Tibial nerve (tissue), 4 donors: ENCODE data around the gene CST5. TPM values are rescaled to one million over a fixed set of nuclear protein-coding genes. Genes with fewer than 3 reads are reported as not detected.
"Not testable (repeated sequence)": the region's sequence is repeated elsewhere in the genome, so short reads cannot be mapped to it uniquely, and the experiment has no call there.

Source experiments
- DNase-seq, 2 donors: peaks; one replicate each; pipeline ENCODE4 v3.0.0-alpha.2; 2019; ENCODE audit warnings: low spot score in 2 of 2
- H3K27ac ChIP-seq, 4 donors: fragments of 200-600 bp; sonication (generic) in 3 of 4; one replicate each; pipeline ENCODE4 v1.5.1; 2017 to 2019; ENCODE audit warnings: mild to moderate bottlenecking in 1 of 4
- H3K27me3 ChIP-seq, 2 donors: fragments of 200-600 bp; sonication (generic) in 1 of 2; one replicate each; pipeline versions ENCODE4 v1.5.1 to v1.6.0; 2017 to 2019
- H3K36me3 ChIP-seq, 3 donors: fragments of 200-600 bp; sonication (generic); one replicate each; pipeline ENCODE4 v1.5.1; 2018 to 2019
- H3K4me1 ChIP-seq, 4 donors: fragments of 200-600 bp; sonication (generic) in 3 of 4; one replicate each; pipeline ENCODE4 v1.5.1; 2017 to 2019
- H3K4me3 ChIP-seq, 4 donors: fragments of 200-600 bp; sonication (generic) in 3 of 4; one replicate each; pipeline ENCODE4 v1.5.1; 2017 to 2019; ENCODE audit warnings: mild to moderate bottlenecking in 1 of 4, moderate library complexity in 1 of 4
- H3K9me3 ChIP-seq, 4 donors: fragments of 200-600 bp; sonication (generic) in 3 of 4; one replicate each; pipeline ENCODE4 v1.5.1; 2017 to 2019
- CTCF ChIP-seq, 5 experiments: fragments of 200-600 bp in 3 of 5; fragments of 450-650 bp in 2 of 5; sonication (generic) in 3 of 5; IDR thresholded peaks; one replicate each; pipeline ENCODE4 v1.5.1; 2016 to 2019; ENCODE audit warnings: antibody characterized with exemption in 5 of 5, mild to moderate bottlenecking in 3 of 5, moderate library complexity in 2 of 5
- EP300 ChIP-seq, 2 donors: sonication (generic); formaldehyde crosslinking; IDR thresholded peaks; one replicate each; pipeline ENCODE4 v1.6.1; 2017; ENCODE audit warnings: antibody characterized with exemption in 2 of 2, mild to moderate bottlenecking in 1 of 2
- POLR2A ChIP-seq, 2 donors: fragments of 450-650 bp; IDR thresholded peaks; one replicate each; pipeline ENCODE4 v1.6.1; 2017; ENCODE audit warnings: antibody characterized with exemption in 2 of 2, mild to moderate bottlenecking in 2 of 2, moderate library complexity in 2 of 2
- WGBS, 2 donors: methylation state at CpG; one replicate each; pipeline ENCODE4 v1.1.5; 2018; 5-methylcytosine and 5-hydroxymethylcytosine counted together
- total RNA-seq, 4 donors: library from RNA; depleted of rRNA; stranded (reverse); fragments of >200 nt; gene quantifications; one replicate each; pipeline ENCODE4 v1.1.0, GENCODE V29; 2016

The CST5 gene
- total RNA-seq, 4 donors from 2014 or later: not detected

GRCh38 chr20:23920408-23921325, 41.1 kb upstream of the CST5 start:
- Histone ChIP-seq H3K4me1 (peaks cover 0 to 28% (median 5%) of the 10 kb centered on the region in 4 donors), H3K9me3 (no peaks in the 10 kb centered on the region), H3K36me3 (no peaks in the 10 kb centered on the region), H3K27ac (peak overlapping the region in 2 of 4 donors; percentile 35 to 66), H3K4me3 (no peak overlapping the region), H3K27me3 (no peaks in the 10 kb centered on the region)
- no peak for TF ChIP-seq CTCF (IDR thresholded peaks at IDR 0.05)
- no peak for DNase-seq
- 42 to 50% methylated on average over 5 of the region's 5 CpGs for WGBS, 2 donors

- H3K9me3 ChIP-seq: no peaks in the 10 kb centered on the region
- no peaks in the 10 kb centered on the region for H3K27me3 ChIP-seq
- no peak overlapping the region for H3K4me3 ChIP-seq
- H3K27ac ChIP-seq: no peak overlapping the region
- no peaks in the 10 kb centered on the region for H3K36me3 ChIP-seq
- H3K4me1 ChIP-seq: peaks cover 0 to 28% (median 5%) of the 10 kb centered on the region in 4 donors
- WGBS, 2 donors: 71 to 100% methylated on average over 2 to 4 of the region's 4 CpGs
- no peak for DNase-seq
- no peak for TF ChIP-seq POLR2A (IDR thresholded peaks at IDR 0.05)
- TF ChIP-seq CTCF (IDR thresholded peaks at IDR 0.05): no peak
- TF ChIP-seq EP300 (IDR thresholded peaks at IDR 0.05): no peak
Measured at GRCh38 chr20:23918896-23919295, 39.3 kb upstream of the CST5 start.

DNA sequence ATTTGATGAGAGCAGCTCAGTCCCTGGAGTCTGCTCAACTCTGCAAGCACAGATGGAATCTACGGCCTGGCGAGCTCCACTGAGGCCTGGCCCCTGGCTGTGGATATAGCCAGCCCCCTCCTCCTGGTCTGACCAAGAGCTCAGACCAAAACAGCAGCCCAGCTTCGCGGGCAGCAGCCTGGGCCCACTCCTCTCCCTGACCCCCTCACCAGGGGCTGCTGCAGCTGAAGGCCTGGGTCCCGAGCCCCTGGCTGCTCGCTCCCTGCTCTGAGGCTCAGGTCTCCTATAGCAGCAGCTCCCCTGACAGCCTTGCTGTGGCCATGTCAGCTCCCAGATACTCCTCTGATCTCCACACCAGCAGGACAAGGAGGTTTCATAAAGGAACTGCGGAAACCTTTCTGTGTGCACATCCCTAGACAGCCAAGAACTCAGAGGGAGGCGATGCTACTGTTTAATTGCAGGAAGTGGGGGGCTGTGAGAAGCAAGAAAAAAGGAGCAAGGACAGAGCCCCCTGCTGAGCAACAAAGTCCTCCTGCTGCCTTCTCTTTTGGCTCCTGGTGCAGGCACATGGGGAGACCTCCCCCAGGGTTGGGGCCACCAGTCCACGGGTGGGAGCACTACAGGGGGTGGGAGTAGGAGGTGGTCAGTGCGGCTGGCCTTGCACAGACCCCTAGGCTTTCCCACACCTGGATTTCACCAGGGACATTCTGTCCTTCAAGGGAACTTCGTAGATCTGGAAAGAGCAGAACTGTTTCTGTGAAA, 38.7 kb upstream of the CST5 start:
- Histone ChIP-seq H3K36me3 (no peaks in the 10 kb centered on the region), H3K4me1 (peaks cover 0 to 28% (median 5%) of the 10 kb centered on the region in 4 donors), H3K4me3 (no peak overlapping the region), H3K27me3 (no peaks in the 10 kb centered on the region), H3K27ac (no peak overlapping the region), H3K9me3 (no peaks in the 10 kb centered on the region)
- no peak for DNase-seq
- TF ChIP-seq CTCF (IDR thresholded peaks at IDR 0.05) (no peak), EP300 (IDR thresholded peaks at IDR 0.05) (no peak), POLR2A (IDR thresholded peaks at IDR 0.05) (no peak)
- 62 to 73% methylated on average over 9 to 10 of the region's 11 CpGs for WGBS, 2 donors

DNA sequence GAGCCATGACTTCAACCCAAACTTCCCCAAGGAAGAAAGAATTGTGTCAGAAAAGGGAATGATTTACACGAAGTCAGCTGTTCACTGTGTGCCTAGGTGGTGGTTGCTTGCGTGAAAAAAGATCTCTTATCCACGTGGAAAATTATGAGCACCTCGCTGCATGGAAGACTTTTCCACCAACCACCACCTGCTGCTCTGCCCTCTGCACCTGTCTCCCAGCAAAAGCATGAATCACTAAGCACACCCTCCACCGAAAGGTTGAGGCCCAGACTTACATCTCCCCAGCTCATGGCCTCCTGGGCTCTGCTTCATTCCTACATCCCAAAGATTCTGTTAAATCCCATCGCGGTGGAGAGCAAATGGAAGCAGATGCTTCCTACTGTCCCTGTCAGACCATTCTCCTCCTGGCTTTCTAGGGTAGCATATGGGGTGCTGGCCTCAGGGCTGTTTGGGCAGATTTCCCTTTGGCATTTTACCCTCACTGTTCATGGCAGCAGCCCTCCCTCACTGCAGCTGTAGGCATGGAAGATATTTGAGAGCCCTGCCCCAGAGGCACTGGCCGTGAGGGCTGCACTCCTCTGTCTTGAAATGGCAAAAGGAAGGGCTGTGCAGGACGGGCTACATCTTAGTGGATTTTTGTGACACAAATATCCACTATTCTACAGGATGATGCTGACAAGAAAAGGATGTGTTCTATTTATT, 37.6 kb upstream of the CST5 start:
- whole genome bisulfite sequencing, 2 donors: 90 to 92% methylated on average over 9 of the region's 9 CpGs
- no peak for TF ChIP-seq POLR2A (IDR thresholded peaks at IDR 0.05)
- TF ChIP-seq EP300 (IDR thresholded peaks at IDR 0.05): no peak
- H3K9me3 ChIP-seq: no peaks in the 10 kb centered on the region
- H3K4me3 ChIP-seq: no peak overlapping the region
- H3K4me1 ChIP-seq: peaks cover 0 to 28% (median 5%) of the 10 kb centered on the region in 4 donors
- DNase-seq: no peak
- H3K27ac ChIP-seq: no peak overlapping the region
- no peaks in the 10 kb centered on the region for H3K36me3 ChIP-seq
- H3K27me3 ChIP-seq: no peaks in the 10 kb centered on the region

DNA sequence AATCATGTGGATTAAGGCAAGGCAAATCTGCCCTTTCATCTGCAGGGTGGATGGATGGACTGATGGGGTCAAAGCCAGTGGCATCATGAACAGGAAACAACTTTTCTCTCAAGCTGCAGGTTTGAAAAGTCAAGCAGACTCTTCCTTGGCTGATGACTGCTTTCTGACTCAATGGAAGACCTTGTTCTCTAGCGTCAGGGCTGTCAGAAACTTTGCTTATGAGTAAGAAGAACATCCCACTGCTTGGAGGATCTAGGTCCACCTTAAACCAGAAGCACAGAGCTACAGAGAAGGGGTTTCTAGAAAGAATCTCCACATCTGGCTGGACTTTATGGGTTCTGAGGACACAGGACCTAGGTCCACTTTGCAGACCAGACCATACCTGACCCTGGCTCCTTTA, 36.3 kb upstream of the CST5 start:
- WGBS, 2 donors: 70 to 85% methylated on average over 1 of the region's 1 CpG
- no peak overlapping the region for H3K27ac ChIP-seq
- no peak for DNase-seq
- no peak overlapping the region for H3K4me3 ChIP-seq
- H3K9me3 ChIP-seq: no peaks in the 10 kb centered on the region
- H3K4me1 ChIP-seq: peaks cover 0 to 21% (median 3%) of the 10 kb centered on the region in 4 donors
- H3K27me3 ChIP-seq: no peaks in the 10 kb centered on the region
- TF ChIP-seq EP300 (IDR thresholded peaks at IDR 0.05) (no peak), POLR2A (IDR thresholded peaks at IDR 0.05) (no peak), CTCF (IDR thresholded peaks at IDR 0.05) (no peak)
- H3K36me3 ChIP-seq: no peaks in the 10 kb centered on the region

DNA sequence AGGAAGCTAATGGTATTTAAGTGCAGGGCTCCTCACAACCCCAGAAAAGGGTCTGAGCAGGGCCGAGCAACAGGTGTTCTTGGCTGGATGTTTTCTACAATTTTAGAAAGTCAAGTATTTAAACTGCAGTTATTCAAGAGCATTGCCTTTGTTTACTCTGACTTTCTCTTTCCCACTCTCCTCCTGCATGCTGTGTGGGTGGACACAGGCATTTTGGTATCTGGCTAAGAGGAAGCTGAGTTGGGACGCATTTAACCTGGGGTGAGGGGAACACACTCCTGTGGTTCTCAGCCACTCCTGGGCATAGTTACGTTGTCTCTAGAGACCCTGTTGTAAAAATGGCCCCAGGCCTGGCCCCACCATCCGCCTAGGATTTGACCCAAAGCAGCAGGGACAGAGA, 34.9 kb upstream of the CST5 start:
- H3K27me3 ChIP-seq, H3K27ac ChIP-seq, H3K36me3 ChIP-seq, H3K9me3 ChIP-seq, H3K4me3 ChIP-seq, H3K4me1 ChIP-seq, DNase-seq: not testable (repeated sequence)
- WGBS, 2 donors: 50 to 65% methylated on average over 4 of the region's 4 CpGs
